Bone marrow (tissue), 2 donors: ENCODE measurements around the gene RFPL4A.
"Not testable (repeated sequence)": the region's sequence is repeated elsewhere in the genome, so short reads cannot be mapped to it uniquely, and the experiment has no call there.

ENCODE experiments used
- DNase-seq, 2 donors: peaks; one replicate each; lab custom pipeline; 2025; lab: John Stamatoyannopoulos, UW

RFPL4A gene

DNA sequence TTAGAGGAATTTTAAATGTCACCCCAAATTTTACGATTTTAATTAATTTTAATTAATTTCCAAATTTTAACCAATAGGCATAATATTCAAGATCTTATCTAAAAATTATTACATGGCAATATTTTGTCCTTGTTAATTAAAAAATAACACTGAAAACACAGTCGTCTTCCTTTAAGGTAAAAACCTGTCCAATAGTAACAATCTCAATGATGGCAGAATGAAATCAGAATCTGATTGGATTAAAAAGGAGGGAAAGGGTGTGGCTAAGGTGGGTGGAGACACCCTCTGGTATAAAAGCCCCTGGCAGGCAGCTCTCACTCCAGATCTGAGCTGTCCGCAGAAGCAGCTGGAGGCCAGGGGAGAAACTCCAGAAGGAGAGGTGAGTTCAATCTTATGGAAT, at the start of gene RFPL4A:
Gene RFPL4A (plus strand): TSS at position 301 of the 400 bp plus-strand sequence. CDS start 2,704 bp downstream, outside the sequence.
- DNase-seq = not testable (repeated sequence)

DNA sequence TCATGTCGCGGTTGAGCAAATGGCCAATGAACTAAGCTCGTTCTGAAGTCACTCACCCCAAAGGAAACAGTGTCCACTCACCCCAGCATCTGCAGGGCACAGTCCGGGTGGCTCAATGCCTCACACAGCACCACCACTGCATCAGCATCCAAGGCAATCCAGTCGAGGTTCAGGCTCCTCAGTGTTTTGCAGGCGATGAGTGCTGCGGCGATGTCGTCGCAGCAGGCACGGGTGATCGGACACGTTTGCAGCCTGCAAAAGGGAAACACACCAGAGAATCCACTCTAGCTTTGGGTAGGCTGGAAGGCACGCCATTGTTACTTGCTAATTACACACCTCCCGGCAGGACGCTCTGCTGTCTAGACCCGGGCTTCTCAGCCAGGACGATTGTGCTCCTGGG, 47.2 kb upstream of the RFPL4A start:
- no peak for DNase-seq

DNA sequence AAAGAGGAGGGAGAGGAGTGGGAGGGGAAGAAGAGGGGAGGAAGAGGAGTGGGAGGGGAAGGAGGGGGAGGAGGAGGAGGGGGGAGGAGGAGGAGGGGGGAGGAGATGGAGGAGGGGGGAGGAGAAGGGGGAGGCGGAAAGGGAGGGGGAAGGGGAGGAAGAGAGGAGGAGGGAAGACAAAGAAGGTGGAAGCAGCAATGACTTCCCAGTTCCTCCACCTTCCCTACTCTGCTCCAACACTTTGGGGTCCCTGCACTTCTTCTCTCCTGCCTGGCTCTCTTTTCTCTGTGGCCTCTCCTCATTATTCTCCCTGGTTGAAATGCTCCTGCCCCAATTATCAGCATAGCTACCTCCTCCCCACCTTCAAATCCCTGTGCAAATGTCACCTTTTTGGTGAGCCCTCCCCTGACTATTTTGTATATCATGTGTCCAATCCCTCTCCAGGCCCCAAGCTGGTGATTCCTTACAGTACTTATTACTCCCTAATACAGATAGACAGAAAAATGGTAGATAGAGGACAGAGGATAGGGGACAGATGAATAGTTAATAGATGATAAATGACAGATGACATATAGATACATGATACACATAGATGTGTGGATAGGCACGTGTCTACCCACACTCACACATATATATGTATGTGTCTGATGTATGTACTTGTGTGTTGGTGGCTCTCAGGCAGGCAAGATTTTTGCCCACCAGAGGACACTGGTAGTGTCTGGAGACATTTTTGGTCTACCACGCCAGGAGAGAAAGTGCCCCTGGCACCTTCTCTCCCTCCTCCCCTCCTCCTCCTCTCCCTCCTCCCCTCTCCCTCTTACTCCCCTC, 45.9 kb upstream of the RFPL4A start:
- no peak for DNase-seq

DNA sequence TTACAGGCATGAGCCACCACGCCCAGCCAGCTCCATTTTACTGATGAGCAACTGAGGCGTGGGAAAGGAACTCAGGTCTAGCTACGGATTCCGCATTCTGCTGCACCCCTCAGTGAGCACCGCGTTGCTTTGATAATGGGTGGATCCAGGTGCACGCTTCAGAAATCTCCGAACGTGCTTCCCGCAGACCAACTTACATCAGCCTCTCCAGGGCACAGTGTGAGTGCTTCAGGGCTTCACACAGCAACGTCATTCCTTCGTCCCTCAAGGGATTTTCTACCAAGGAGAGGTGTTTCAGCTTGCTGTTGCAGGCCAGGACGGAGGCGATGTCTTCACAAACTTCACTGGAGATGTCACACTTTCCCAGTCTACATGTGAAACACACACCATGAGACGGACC, 42.4 kb upstream of the RFPL4A start:
- no peak for DNase-seq

DNA sequence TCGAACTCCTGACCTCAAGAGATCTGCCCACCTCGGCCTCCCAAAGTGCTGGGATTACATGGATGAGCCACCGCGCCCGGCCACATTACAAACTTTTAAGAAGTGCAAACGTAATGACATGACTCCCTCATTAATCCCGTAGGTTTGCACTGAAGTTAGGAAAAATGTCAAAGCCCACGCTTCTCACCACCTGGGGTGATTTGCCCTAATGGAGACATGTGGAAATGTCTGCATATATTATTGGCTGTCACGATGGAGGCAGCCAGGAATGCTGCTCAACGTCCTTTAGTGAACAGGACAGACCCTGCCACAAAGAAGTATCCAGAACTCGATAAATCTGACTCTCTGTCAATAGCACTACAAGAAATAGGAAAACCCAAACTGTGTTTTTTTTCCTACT, 41.6 kb upstream of the RFPL4A start:
- DNase-seq = no peak

DNA sequence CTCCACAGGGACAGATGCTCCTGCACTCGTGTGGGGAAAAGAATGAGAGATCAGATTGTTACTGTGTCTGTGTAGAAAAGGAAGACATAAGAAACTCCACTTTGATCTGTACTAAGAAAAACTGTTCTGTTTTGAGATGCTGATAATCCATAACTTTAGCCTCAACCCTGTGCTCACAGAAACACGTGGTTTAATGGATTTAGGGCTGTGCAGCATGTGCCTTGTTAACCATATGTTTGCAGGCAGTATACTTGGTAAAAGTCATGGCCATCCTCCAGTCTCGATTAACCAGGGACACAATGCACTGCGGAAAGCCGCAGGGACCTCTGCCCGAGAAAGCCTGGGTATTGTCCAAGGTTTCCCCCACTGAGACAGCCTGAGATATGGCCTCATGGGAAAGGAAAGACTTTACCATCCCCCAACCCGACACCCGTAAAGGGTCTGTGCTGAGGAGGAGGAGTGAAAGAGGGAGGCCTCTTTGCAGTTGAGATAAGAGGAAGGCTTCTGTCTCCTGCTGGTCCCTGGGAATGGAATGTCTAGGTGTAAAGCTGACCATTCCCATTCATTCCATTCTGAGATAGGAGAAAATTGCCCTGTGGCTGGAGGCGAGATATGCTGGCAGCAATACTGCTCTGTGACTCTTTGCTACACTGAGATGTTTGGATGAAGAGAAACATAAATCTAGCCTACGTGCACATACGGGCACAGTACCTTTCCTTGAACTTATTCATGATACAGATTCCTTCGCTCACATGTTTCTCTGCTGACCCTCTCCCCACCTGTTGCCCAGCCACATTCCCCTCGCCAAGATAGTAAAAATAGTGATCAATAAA, 40.8 kb upstream of the RFPL4A start:
- DNase-seq = not testable (repeated sequence)

DNA sequence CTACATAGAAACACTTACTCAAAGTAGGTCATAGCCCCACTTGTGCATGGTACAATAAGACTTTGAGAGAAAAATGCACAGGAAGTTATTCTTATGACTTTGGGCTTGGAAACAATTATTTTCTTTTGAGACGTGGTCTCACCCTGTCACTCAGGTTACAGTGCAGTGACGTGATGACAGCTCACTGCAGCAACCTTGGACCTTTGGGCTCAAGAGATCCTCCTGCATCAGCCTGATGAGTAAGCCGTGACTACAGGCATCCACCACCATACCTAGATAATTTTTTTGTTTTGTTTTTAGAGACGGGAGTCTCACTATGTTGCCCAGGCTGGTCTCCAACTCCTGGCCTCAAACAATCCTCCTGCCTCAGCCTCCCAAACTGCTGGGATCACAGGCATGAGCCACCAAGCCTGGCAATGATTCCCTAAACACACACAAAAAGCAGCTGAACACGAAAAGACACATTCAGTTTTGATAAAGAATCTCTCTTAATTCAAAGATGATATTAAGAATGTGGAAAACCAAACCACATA, 38.6 kb upstream of the RFPL4A start:
- DNase-seq = no peak

DNA sequence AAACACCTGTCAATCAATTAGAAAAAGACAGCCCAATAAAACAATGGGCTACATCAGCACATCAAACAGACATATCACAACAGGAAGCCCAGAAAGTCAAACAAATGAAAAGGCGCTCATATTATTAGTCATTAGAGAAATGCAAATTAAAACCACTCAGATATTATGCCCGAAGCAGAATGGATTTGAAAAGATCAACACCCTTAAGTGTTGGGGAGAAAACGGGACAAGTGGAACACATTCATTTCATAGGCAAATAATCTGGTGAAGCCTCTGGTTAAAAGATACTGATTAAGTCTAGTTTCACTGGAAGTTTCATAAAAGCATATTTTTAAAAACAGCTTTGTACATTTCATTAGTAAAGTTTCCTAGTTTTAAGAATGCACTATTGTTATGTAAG, 38.1 kb upstream of the RFPL4A start:
- no peak for DNase-seq

DNA sequence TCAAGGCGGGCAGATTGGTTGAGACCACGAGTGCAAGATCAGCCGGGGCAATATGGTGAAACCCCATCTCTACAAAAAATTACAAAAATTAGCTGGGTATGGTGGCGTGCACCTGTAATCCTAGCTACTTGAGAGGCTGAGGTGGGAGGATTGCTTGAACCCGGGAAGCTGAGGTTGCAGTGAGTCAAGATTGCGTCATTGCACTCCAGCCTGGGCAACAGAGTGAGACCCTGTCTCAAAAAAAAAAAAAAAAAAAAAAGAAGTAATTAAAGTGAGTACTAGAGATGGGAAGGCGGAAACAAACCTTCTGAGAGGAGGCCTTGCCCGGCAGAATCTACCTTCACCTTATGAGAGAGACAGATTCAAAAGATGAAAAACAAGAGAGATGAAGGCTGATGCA, 35.4 kb upstream of the RFPL4A start:
- DNase-seq = no peak

DNA sequence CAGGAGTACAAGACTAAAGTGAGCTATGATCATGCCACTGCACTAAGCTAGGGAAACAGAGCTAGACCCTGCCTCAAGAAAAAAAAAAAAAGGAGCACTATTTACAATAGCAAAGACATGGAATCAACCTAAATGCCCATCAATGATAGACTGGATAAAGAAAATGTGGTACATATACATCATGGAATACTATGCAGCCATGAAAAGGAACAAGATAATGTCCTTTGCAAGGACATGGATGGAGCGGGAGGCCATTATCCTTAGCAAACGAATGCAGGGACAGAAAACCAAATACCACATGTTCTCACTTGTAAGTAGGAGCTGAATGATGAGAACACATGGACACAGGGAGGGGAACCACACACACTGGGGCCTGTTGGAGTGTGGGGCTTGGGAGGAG, 28.5 kb upstream of the RFPL4A start:
- not testable (repeated sequence) for DNase-seq

DNA sequence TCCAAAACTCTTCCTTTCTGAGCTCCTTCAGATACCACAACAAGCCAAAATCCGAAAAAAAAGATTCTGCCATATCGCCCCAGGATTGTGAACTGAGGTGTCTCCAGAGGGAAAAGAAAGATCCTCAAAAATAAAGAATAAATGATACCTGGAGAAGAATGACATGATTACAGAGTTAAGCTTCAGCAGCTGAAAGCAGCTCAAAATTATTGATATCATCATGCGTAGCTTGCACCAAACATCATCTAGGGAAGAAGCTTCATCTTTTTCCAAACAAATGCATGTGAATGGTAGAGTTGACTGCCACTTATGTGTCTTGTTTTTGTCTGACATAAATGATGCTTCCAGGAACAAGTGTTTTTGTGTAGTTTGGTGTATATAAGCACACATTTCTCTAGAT, 20.6 kb upstream of the RFPL4A start, which contains the start of gene NLRP9:
Gene NLRP9 (minus strand): TSS at position 101 of the 400 bp plus-strand sequence. CDS start 28 bp downstream, at position 73.
- no peak for DNase-seq

DNA sequence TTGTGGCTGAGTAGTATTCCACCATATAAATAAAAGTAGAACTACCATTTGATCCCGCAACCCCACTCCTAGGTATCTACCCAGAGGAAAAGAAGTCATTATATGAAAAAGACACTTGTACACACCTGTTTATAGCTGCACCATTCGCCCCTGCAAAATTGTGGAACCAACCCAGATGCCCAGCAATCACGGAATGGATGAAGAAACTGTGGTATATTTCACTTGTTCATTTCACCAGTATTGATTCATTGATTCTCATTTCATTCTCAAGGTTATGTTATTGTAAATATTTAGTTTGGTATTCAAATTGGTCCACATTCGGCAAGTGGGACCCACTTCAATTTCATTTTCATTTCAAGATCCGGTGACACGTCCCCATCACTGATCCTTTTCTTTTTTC, 8.2 kb upstream of the RFPL4A start:
- no peak for DNase-seq

DNA sequence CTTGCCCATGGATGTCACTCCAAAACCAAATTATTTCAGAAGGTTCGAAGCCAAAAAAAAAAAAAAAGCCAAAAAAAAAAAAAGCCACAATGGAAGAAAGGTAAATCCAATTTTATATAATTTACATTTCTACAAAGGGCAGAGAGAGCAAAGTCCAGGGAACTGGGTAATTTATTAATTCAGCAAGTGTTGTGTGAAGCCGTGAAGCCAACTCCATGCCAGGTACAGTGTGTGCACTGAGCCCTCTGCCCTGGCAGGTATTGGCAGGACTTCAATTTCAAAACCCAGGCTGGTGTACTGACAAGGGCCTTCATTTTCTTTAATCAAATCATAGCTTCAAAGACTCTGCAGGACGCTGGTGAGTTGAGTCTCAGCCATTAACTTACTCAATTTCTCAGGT, 5.5 kb upstream of the RFPL4A start:
- no peak for DNase-seq

DNA sequence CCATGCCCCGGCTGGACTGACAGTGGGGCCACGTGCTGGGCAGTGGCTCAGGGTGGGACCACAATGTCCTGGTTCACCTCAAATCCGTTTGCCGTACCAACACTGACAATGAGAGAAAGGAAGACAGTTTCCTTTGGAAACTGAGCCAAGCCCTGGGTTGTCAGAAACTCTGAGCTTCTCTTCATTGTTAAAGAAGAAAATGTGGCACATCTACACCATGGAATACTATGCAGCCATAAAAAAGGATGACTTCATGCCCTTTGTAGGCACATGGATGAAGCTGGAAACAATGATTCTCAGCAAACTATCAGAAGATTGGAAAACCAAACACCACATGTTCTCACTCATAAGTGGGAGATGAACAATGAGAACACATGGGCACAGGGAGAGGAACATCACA, 2.1 kb upstream of the RFPL4A start:
- not testable (repeated sequence) for DNase-seq

DNA sequence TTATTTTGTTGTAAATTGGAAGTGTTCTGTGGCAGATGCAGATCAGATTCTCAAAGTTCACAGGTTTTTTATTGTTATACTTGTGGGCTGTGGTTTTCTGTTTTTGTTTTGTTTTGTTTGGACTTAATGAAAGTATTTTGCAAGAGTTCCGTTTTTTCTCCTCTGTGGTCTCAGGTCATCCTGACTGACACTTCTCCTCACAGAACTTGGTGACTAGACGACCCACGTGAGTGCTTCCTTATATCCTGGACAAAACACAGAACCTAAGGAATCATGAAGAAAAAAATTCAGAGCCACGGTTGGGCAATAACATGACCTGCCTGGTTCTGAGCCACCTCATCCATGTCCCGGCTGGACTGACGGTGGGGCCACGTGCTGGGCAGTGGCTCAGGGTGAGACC, 7.6 kb downstream of the RFPL4A start:
- DNase-seq = no peak

DNA sequence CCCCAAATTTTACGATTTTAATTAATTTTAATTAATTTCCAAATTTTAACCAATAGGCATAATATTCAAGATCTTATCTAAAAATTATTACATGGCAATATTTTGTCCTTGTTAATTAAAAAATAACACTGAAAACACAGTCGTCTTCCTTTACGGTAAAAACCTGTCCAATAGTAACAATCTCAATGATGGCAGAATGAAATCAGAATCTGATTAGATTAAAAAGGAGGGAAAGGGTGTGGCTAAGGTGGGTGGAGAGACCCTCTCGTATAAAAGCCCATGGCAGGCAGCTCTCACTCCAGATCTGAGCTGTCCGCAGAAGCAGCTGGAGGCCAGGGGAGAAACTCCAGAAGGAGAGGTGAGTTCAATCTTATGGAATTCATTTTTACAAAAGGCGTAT, 9.9 kb downstream of the RFPL4A start, which contains the start of gene RFPL4AL1:
Gene RFPL4AL1 (plus strand): TSS at position 301 of the 400 bp plus-strand sequence. CDS start 2,687 bp downstream, outside the sequence.
- not testable (repeated sequence) for DNase-seq

DNA sequence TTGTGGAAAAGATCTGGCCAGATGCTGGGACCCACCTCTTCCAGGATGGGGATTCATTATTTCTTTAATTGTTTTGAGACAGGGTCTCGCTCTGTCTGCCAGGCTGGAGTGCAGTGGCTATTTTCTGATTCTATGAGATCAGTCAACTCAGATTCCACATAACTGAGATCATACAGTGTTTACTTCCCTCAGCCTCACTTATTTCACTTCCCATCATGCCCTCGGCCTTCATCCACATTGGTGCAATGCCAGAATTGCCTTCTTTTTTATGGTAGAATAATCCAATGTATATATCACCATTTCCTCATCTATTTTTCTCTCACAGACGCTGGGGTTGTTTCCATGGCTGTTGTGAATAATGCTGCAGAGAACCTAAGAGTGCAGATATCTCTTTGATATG, 10.7 kb downstream of the RFPL4A start:
- not testable (repeated sequence) for DNase-seq

DNA sequence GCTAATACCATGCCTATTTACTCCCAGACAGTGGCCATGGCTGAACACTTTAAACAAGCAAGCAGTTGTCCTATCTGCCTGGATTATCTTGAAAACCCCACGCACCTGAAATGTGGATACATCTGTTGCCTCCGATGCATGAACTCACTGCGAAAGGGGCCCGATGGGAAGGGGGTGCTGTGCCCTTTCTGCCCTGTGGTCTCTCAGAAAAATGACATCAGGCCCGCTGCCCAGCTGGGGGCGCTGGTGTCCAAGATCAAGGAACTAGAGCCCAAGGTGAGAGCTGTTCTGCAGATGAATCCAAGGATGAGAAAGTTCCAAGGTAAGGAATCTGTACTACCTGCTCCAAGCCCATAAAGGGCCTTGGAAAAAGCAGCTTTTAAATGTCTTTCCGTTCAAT, 18.6 kb downstream of the RFPL4A start:
- no peak for DNase-seq

DNA sequence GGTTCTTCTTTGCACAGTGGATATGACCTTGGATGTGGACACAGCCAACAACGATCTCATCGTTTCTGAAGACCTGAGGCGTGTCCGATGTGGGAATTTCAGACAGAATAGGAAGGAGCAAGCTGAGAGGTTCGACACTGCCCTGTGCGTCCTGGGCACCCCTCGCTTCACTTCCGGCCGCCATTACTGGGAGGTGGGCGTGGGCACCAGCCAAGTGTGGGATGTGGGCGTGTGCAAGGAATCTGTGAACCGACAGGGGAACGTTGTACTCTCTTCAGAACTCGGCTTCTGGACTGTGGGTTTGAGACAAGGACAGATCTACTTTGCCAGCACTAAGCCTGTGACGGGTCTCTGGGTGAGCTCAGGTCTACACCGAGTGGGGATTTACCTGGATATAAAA, 19.4 kb downstream of the RFPL4A start:
- DNase-seq = no peak

DNA sequence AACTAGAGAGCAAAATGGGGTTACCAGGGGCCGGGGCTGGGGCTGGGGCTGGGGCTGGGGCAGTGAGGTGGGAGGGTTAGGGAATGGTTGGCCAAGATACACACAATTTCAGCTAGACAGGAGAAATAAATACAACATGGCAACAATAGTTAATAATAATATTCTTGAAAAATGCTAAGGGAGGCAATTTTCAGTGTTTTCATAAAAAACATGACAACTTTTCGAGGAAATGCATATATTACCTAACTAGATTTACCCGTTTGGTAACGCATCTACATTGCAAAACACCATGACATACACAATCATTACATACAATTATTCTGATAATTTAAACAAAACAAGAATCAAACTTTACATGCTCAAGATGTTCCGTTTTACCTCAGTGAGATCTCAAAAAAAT, 22.2 kb downstream of the RFPL4A start:
- no peak for DNase-seq

DNA sequence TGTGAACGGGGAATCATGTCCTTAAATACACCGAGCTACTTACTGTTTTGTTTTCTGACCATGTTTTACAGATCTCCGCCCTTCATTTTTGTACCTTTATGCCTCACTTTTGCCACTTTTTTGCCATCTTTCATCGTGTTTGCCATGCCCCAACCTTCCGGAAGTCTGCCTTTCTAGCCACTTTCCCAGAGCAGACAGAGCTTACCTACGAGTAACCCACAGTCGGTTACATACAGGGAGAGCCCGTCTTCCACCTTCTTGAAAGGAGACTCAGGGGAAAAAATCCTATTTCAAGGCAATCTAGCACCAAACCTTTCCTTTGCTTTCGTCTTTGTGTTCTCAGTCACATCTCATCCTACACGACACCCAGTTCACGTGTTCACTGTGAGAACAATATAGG, 36.1 kb downstream of the RFPL4A start:
- DNase-seq = no peak

DNA sequence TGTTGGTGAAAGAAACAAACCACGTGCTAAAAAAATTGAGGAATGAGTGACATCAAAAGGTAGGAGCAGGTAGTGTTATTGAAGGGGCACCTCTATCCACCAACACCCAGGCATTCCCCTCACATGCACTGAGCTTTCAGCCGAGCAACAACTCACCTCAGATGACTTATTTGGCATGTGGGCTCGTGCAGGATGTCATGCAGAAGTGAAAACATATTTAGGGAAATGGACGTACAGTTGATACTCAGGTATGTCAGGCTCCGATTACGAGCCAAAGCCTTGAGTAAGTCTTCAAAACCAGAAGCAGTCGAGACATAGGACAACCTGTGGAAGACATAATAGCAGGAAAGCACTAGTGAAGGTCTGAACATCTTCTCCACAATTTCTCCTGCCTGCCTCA, 42.5 kb downstream of the RFPL4A start:
- DNase-seq = no peak

DNA sequence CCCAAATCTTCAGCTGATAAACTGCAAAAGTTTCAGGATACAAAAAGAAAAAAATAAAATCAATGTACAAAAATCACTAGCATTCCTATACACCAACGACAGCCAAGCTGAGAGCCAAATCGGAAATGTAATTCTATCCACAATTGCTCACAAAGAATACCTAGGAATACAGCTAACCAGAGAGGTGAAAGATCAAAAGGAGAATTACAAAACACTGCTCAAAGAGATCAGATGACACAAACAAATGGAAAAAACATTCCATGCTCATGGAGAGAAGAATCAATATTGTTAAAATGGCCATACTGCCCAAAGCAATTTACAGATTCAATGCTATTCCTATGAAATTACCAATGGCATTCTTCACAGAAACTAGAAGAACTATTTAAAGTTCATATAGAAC, 43.4 kb downstream of the RFPL4A start:
- DNase-seq = no peak
